ENCODE results near the gene NXT1. TPM values are rescaled to one million over a fixed set of nuclear protein-coding genes. Genes with fewer than 3 reads are reported as not detected.
A peak's percentile ranks its signal among the peaks of the same experiment; 100 is the strongest.

NXT1 gene
- total RNA-seq, 2 experiments from 2014 or later, result 34.0 to 48.3 TPM

- Mint-ChIP-seq H3K4me3 (no peak overlapping the region), H3K36me3 (peaks cover 51% of the 10 kb centered on the region), H3K4me1 (peaks cover 49% of the 10 kb centered on the region), H3K27ac (peak overlapping the region; percentile 57), H3K27me3 (no peaks in the 10 kb centered on the region), H3K9me3 (ENCODE audit: low read depth) (no peaks in the 10 kb centered on the region)
- DNase-seq (no peak), ATAC-seq (no peak)
- CTCF ChIA-PET, result interaction anchor here (1.2 to 2.7 kb wide), 2 partner anchors 22 to 47 kb away, joined by 3 to 9 read pairs; no protein-coding TSS in a partner anchor
These were observed 46.5 kb downstream of the NXT1 start for GRCh38 chr20:23396950-23397627.

DNA sequence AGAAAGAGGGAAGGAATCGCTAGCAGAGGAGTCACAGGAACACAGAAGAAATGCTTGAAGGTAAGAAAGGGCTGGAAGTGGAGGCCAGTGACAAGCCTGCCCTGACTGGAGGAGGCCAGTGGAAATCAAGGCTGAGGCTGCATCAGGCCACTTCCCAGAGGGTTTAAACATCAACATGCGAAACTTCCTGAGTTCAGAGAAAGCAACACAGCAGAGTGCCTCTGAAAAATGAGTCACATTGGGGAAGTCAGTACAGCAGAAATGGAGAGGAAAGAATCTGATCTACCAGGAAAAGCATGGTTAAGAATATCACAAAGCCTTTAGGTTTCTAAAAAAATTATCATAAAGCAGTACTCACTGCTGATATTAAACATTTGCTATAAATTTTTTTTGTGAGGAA is 47.4 kb downstream of the NXT1 start:
- Mint-ChIP-seq H3K9me3 (ENCODE audit: low read depth) (no peaks in the 10 kb centered on the region), H3K27me3 (no peaks in the 10 kb centered on the region), H3K4me3 (peak overlapping the region; percentile 57), H3K27ac (peak overlapping the region; percentile 78), H3K4me1 (peaks cover 55% of the 10 kb centered on the region), H3K36me3 (peaks cover 49% of the 10 kb centered on the region)
- DNase-seq, result peak; percentile 45
- ATAC-seq, result peak; percentile 43
- CTCF ChIA-PET, result interaction anchor here (2.7 kb wide), 1 partner anchor 22 kb away, joined by 9 read pairs; no protein-coding TSS in a partner anchor

- Mint-ChIP-seq H3K27me3 (no peaks in the 10 kb centered on the region), H3K4me3 (peak overlapping the region; percentile 14), H3K9me3 (ENCODE audit: low read depth) (no peaks in the 10 kb centered on the region), H3K27ac (peak overlapping the region; percentile 74), H3K36me3 (peaks cover 36% of the 10 kb centered on the region), H3K4me1 (peaks cover 63% of the 10 kb centered on the region)
- DNase-seq, result peak; percentile 59
- ATAC-seq, result peak; percentile 90
- CTCF ChIA-PET, result interaction anchor here (1.1 to 3.3 kb wide), 7 partner anchors 10 to 207 kb away, joined by 3 to 18 read pairs (median 3); partner anchors contain the start of gene NAPB
These were observed 49.1 kb downstream of the NXT1 start for GRCh38 chr20:23399568-23400241.

DNA sequence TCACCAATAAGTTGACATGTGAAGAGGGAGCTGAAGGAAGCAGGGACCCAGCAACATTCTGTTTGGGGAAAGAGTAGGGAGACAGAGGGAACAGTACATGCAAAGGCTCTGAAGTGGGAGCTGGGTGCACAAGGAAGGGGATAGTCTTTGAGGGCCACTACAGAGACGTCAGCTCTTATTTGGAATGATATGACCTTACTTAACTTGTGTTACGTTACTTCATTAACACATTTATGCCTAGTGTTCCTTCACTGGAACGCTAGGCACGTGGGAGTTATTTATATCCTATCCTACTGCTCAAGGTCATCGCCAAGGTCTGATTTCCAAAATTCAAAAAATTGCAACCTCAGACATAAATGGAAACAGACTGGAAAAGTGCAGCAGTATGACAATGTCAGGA is 50.5 kb downstream of the NXT1 start:
- no peaks in the 10 kb centered on the region for H3K9me3 Mint-ChIP-seq (ENCODE audit: low read depth)
- ATAC-seq, result no peak
- H3K4me1 Mint-ChIP-seq, result peaks cover 65% of the 10 kb centered on the region
- no peak overlapping the region for H3K27ac Mint-ChIP-seq
- CTCF ChIA-PET, result interaction anchor here (3.3 kb wide), 1 partner anchor 15 kb away, joined by 18 read pairs; no protein-coding TSS in a partner anchor
- no peak overlapping the region for H3K4me3 Mint-ChIP-seq
- peaks cover 34% of the 10 kb centered on the region for H3K36me3 Mint-ChIP-seq
- DNase-seq, result no peak
- H3K27me3 Mint-ChIP-seq, result no peaks in the 10 kb centered on the region

DNA sequence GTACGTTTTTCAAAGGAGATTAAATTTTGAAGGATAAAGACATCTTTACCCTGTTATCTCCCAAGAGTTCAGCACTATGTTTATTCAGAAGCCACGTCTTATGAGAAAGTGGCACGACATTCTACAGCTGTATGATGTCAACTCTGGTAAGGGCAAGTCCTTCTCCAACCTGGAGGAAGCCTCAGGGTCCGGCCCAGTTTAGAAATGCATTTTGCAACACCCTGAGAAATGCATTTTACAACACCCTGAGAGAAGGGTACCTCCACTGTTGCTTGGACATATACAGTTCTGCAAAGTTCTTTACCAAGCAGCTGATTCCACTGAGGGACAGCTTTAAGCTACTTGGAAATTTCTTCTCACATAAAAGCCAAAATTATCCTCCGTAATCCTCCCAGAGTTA is 53.2 kb downstream of the NXT1 start:
- Mint-ChIP-seq H3K27ac (no peak overlapping the region), H3K4me1 (peaks cover 68% of the 10 kb centered on the region), H3K4me3 (no peak overlapping the region), H3K9me3 (ENCODE audit: low read depth) (no peaks in the 10 kb centered on the region), H3K36me3 (peaks cover 26% of the 10 kb centered on the region), H3K27me3 (no peaks in the 10 kb centered on the region)
- DNase-seq (no peak), ATAC-seq (no peak)
- CTCF ChIA-PET, result interaction anchor here (1.4 kb wide), 1 partner anchor 16 kb away, joined by 4 read pairs; no protein-coding TSS in a partner anchor

GRCh38 chr20:23404196-23404595 is 53.6 kb downstream of the NXT1 start:
- no peaks in the 10 kb centered on the region for H3K27me3 Mint-ChIP-seq
- H3K9me3 Mint-ChIP-seq (ENCODE audit: low read depth), result no peaks in the 10 kb centered on the region
- H3K4me1 Mint-ChIP-seq, result peaks cover 67% of the 10 kb centered on the region
- no peak overlapping the region for H3K4me3 Mint-ChIP-seq
- ATAC-seq (no peak), DNase-seq (no peak)
- no peak overlapping the region for H3K27ac Mint-ChIP-seq
- peaks cover 23% of the 10 kb centered on the region for H3K36me3 Mint-ChIP-seq
- CTCF ChIA-PET, result interaction anchor here (1.4 kb wide), 1 partner anchor 15 kb away, joined by 4 read pairs; no protein-coding TSS in a partner anchor

Other genes starting within 250 kb of the NXT1 start
- 10 to 100 TPM; 10.2 to 14.4 TPM for gene GZF1, start 11.4 kb downstream of the NXT1 start, total RNA-seq
- 10 to 100 TPM; 17.5 to 23.1 TPM for gene NAPB, start 70.7 kb downstream of the NXT1 start, total RNA-seq
- not detected for gene CSTL1, start 88.9 kb downstream of the NXT1 start, total RNA-seq
- gene CST11, start 102.1 kb downstream of the NXT1 start, total RNA-seq, result not detected
- gene CST8, start 140.3 kb downstream of the NXT1 start, total RNA-seq, result not detected
- gene CST9L, start 217.7 kb downstream of the NXT1 start, total RNA-seq, result not detected